HCT116 (cell line): ENCODE results near the gene DIP2C. TPM values are rescaled to one million over a fixed set of nuclear protein-coding genes. Genes with fewer than 3 reads are reported as not detected.

ENCODE experiments used
- ATAC-seq: fragments of 200-7000 bp; cut with Tn5 transposase; 2 replicates; pipeline ENCODE4 v1.9.1; 2020; ENCODE audit warnings: mild to moderate bottlenecking, moderate library complexity
- BruUV-seq: library from RNA; stranded (reverse); fragments of 400-500 nt; replicated peaks from 2 replicates; lab custom pipeline; 2021; lab: Mats Ljungman, UMichigan
- CTCF ChIA-PET: fragments of 300-600 bp; sonication (Branson Sonifier 250); formaldehyde crosslinking; loops from one replicate; lab custom pipeline; 2021; ENCODE audit warnings: antibody characterized with exemption; lab: Charles Lee
- POLR2A ChIA-PET: fragments of 300-600, 350-600 bp; sonication (Branson Sonifier 250); formaldehyde crosslinking; loops from one replicate; lab custom pipeline; 2021; ENCODE audit warnings: antibody characterized with exemption; lab: Charles Lee
- RAD21 ChIA-PET, 2 experiments: fragments of 300-600 bp; sonication (Branson Sonifier 250); formaldehyde crosslinking; loops; one replicate each; lab custom pipeline; 2023; ENCODE audit warnings: low total read pairs in 2 of 2; ENCODE audit not compliant: uncharacterized antibody in 2 of 2, unreplicated experiment in 2 of 2, low non-redundant PET in 1 of 2; lab: Charles Lee
- DNase-seq: peaks from one replicate; pipeline ENCODE4 v3.0.0-alpha.2; 2010; ENCODE audit warnings: low read depth, low spot score
- H2AFZ ChIP-seq: fragments of 200-600 bp; shearing (Covaris generic), sonication (generic); 2 replicates; pipeline ENCODE4 v1.6.1; 2017; ENCODE audit warnings: low read depth, mixed run types, mixed read lengths, antibody characterized with exemption, low read length; ENCODE audit not compliant: poor library complexity, severe bottlenecking
- H3K27ac ChIP-seq: 2 replicates; pipeline ENCODE4 v1.5.1; 2012; ENCODE audit warnings: low read depth, low read length
- H3K27me3 ChIP-seq: fragments of 200-600 bp; sonication (generic); 2 replicates; pipeline ENCODE4 v1.6.1; 2016; ENCODE audit warnings: mixed run types, low read length, mixed read lengths; ENCODE audit not compliant: insufficient read depth
- H3K36me3 ChIP-seq, 2 experiments: fragments of 200-500 bp in 1 of 2; fragments of 200-600 bp in 1 of 2; sonication (Bioruptor generic) in 1 of 2; sonication (generic) in 1 of 2; 2 replicates each; pipeline versions ENCODE4 v1.5.1 to v1.6.1; 2014 to 2016; ENCODE audit warnings: low read length in 2 of 2, inconsistent platforms in 1 of 2, mixed read lengths in 1 of 2, mixed run types in 1 of 2; ENCODE audit not compliant: insufficient read depth in 2 of 2, control insufficient read depth in 1 of 2
- H3K4me1 ChIP-seq, 2 experiments: fragments of 200-600 bp in 1 of 2; sonication (generic) in 1 of 2; 2 replicates each; pipeline versions ENCODE4 v1.5.1 to v1.6.1; 2012 to 2017; ENCODE audit warnings: low read length in 2 of 2, inconsistent platforms in 1 of 2, mild to moderate bottlenecking in 1 of 2, mixed read lengths in 1 of 2, mixed run types in 1 of 2, moderate library complexity in 1 of 2; ENCODE audit not compliant: insufficient read depth in 2 of 2, control insufficient read depth in 1 of 2
- H3K4me2 ChIP-seq: fragments of 200-600 bp; sonication (generic); 2 replicates; pipeline ENCODE4 v1.6.1; 2017; ENCODE audit warnings: mixed run types, low read length, mixed read lengths
- H3K4me3 ChIP-seq, 2 experiments: fragments of 200-600 bp in 1 of 2; sonication (generic) in 1 of 2; replicated peaks in 1 of 2; 2 replicates each; pipeline ENCODE4 v1.5.1; 2011 to 2016; ENCODE audit warnings: low read length in 2 of 2, control low read depth in 1 of 2, low read depth in 1 of 2, mild to moderate bottlenecking in 1 of 2, mixed read lengths in 1 of 2, mixed run types in 1 of 2
- H3K79me2 ChIP-seq: fragments of 200-600 bp; sonication (generic); 2 replicates; pipeline ENCODE4 v1.6.1; 2017; ENCODE audit warnings: mild to moderate bottlenecking, mixed run types, low read length, moderate library complexity, mixed read lengths; ENCODE audit not compliant: insufficient read depth
- H3K9ac ChIP-seq: fragments of 200-600 bp; sonication (generic); 2 replicates; pipeline ENCODE4 v1.6.1; 2016; ENCODE audit warnings: low read length, mixed read lengths
- H3K9me2 ChIP-seq: fragments of 200-600 bp; sonication (generic), shearing (Covaris generic); 2 replicates; pipeline ENCODE4 v1.6.1; 2017; ENCODE audit warnings: mixed run types, mild to moderate bottlenecking, moderate library complexity; ENCODE audit not compliant: insufficient read depth
- H3K9me3 ChIP-seq, 2 experiments: fragments of 200-500 bp in 1 of 2; fragments of 200-600 bp in 1 of 2; sonication (Bioruptor generic) in 1 of 2; sonication (generic) in 1 of 2; 2 replicates each; pipeline ENCODE4 v1.6.1; 2014 to 2017; ENCODE audit warnings: low read length in 2 of 2, mixed read lengths in 2 of 2, inconsistent platforms in 1 of 2, low read depth in 1 of 2, mild to moderate bottlenecking in 1 of 2, mixed run types in 1 of 2, moderate library complexity in 1 of 2; ENCODE audit not compliant: control insufficient read depth in 1 of 2, insufficient read depth in 1 of 2
- H4K20me1 ChIP-seq: fragments of 200-600 bp; sonication (generic), shearing (Covaris generic); 2 replicates; pipeline ENCODE4 v1.6.1; 2017; ENCODE audit warnings: mixed run types, mild to moderate bottlenecking, moderate library complexity; ENCODE audit not compliant: insufficient read depth
- ATF3 ChIP-seq: IDR thresholded peaks from 2 replicates; pipeline ENCODE4 v1.6.1; 2012
- CEBPB ChIP-seq: IDR thresholded peaks from 2 replicates; pipeline ENCODE4 v1.6.1; 2012; ENCODE audit warnings: low read depth
- CTCF ChIP-seq, 3 experiments: fragments of 200-600 bp in 1 of 3; sonication (generic) in 1 of 3; IDR thresholded peaks in 2 of 3; conservative IDR thresholded peaks in 1 of 3; 2 replicates each; pipeline ENCODE4 v1.5.1; 2012 to 2017; ENCODE audit warnings: low read depth in 2 of 3, low read length in 2 of 3, antibody characterized with exemption in 1 of 3, borderline replicate concordance in 1 of 3, control low read depth in 1 of 3, mild to moderate bottlenecking in 1 of 3, mixed read lengths in 1 of 3, mixed run types in 1 of 3, moderate library complexity in 1 of 3; ENCODE audit not compliant: insufficient read depth in 1 of 3
- ELF1 ChIP-seq: IDR thresholded peaks from 2 replicates; pipeline ENCODE4 v1.6.1; 2012; ENCODE audit warnings: low read depth, borderline replicate concordance
- EZH2phosphoT487 ChIP-seq: fragments of 200-600 bp; IDR thresholded peaks from 2 replicates; pipeline ENCODE4 v1.6.1; 2018; ENCODE audit warnings: antibody characterized with exemption, borderline replicate concordance
- JUND ChIP-seq: IDR thresholded peaks from 2 replicates; pipeline ENCODE4 v1.6.1; 2012
- POLR2AphosphoS5 ChIP-seq: IDR thresholded peaks from 2 replicates; pipeline ENCODE4 v1.6.1; 2011; ENCODE audit warnings: mild to moderate bottlenecking, low read depth, low read length, moderate library complexity
- RAD21 ChIP-seq: IDR thresholded peaks from 2 replicates; pipeline ENCODE4 v1.6.1; 2012; ENCODE audit warnings: low read depth, mild to moderate bottlenecking
- REST ChIP-seq: IDR thresholded peaks from 2 replicates; pipeline ENCODE4 v1.6.1; 2012; ENCODE audit warnings: low read depth
- SIN3A ChIP-seq: IDR thresholded peaks from 2 replicates; pipeline ENCODE4 v1.6.1; 2012; ENCODE audit warnings: low read depth
- SP1 ChIP-seq: IDR thresholded peaks from 2 replicates; pipeline ENCODE4 v1.6.1; 2012; ENCODE audit warnings: low read depth
- SRF ChIP-seq: IDR thresholded peaks from 2 replicates; pipeline ENCODE4 v1.6.1; 2012; ENCODE audit warnings: low read depth
- ZFX ChIP-seq: fragments of 450-650 bp; IDR thresholded peaks from 2 replicates; pipeline ENCODE4 v1.6.1; 2017
- ZNF274 ChIP-seq: fragments of 200-500 bp; sonication (Bioruptor generic); IDR thresholded peaks from 2 replicates; pipeline ENCODE4 v1.6.1; 2014; ENCODE audit warnings: mild to moderate bottlenecking, low read depth, low read length, inconsistent platforms
- intact Hi-C: fragments of 100-400 bp; cut with micrococcal nuclease; formaldehyde crosslinking; loops from 2 replicates; pipeline ENCODE4 v1.10.0; 2022
- total RNA-seq: library from RNA; stranded (reverse); gene quantifications from one replicate; pipeline ENCODE4 v1.2.1, GENCODE V29; 2021; ENCODE audit not compliant: unreplicated experiment

Gene DIP2C
- total RNA-seq, 1 experiment from 2014 or later: 15.4 TPM

- TF ChIP-seq REST: no peak
- no peak for TF ChIP-seq CEBPB
- no peak for TF ChIP-seq EZH2phosphoT487
- no peak for TF ChIP-seq POLR2AphosphoS5
- no peak for TF ChIP-seq ATF3
- TF ChIP-seq SIN3A: no peak
- TF ChIP-seq ELF1: no peak
- TF ChIP-seq RAD21: no peak
- TF ChIP-seq JUND: no peak
These were observed 37.2 kb downstream of the DIP2C start (continued) for GRCh38 chr10:652233-652632.

- H3K36me3 ChIP-seq: no peaks in the 10 kb centered on the region
- H3K79me2 ChIP-seq: peaks cover 7% of the 10 kb centered on the region
- H3K4me1 ChIP-seq: no peaks in the 10 kb centered on the region
- no peaks in the 10 kb centered on the region for H3K27me3 ChIP-seq
- intact Hi-C loops: no loop called here
- H3K27ac ChIP-seq: no peak overlapping the region
- no peak overlapping the region for H2AFZ ChIP-seq
- no peak for ATAC-seq
- H4K20me1 ChIP-seq: no peaks in the 10 kb centered on the region
- BruUV-seq: no TSS peak
- ChIA-PET RAD21 (no interaction called here), CTCF (no interaction called here), POLR2A (no interaction called here)
- H3K9me3 ChIP-seq: no peaks in the 10 kb centered on the region
- H3K9ac ChIP-seq: no peak overlapping the region
- no peak for DNase-seq
- H3K4me2 ChIP-seq: no peak overlapping the region
- no peak overlapping the region for H3K4me3 ChIP-seq
- H3K9me2 ChIP-seq: no peaks in the 10 kb centered on the region
- TF ChIP-seq REST (no peak), CTCF (IDR thresholded peaks at IDR 0.05 in 2 of 3, conservative IDR thresholded peaks at IDR 0.05 in 1 of 3; ENCODE audit: borderline replicate concordance in 1 of 3, insufficient read depth in 1 of 3, low read depth in 2 of 3, low read length in 2 of 3) (no peak), ZFX (no peak), SRF (no peak), SP1 (no peak), ZNF274 (no peak), EZH2phosphoT487 (no peak), POLR2AphosphoS5 (no peak), ATF3 (no peak)
These were observed 37.8 kb downstream of the DIP2C start for GRCh38 chr10:651692-652091.
